NCI-H2227 (cell line): ENCODE data around the gene ERAS.
A peak's percentile ranks its signal among the peaks of the same experiment; 100 is the strongest.
"Not testable (repeated sequence)": the region's sequence is repeated elsewhere in the genome, so short reads cannot be mapped to it uniquely, and the experiment has no call there.

Source experiments
- DNase-seq: peaks from one replicate; lab custom pipeline; 2025; ENCODE audit not compliant: unreplicated experiment; lab: John Stamatoyannopoulos, UW

Gene ERAS

GRCh38 chrX:48794911-48795515 lies 31.3 kb upstream of the ERAS start:
- DNase-seq: no peak

DNA sequence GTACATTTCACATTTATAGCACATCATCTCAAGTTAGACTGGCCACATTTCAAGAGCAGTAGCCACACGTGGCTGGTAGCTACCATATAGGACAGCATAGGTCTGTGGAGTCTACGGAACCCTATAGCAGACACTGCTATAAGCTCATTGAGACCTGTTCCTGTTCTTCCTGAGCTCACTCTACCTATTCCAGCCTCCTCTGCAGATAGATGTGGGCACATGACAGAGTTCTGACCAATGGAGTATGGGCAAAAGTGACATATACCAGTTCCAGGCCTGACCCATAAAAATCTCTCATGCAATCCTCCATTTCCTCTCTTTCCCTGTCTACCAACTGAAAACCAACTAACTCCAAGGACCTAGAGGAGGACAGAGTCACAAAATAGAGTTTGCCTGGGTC lies 28.0 kb upstream of the ERAS start:
- DNase-seq: no peak

- no peak for DNase-seq
These were observed 25.6 kb upstream of the ERAS start for GRCh38 chrX:48800574-48801279.

- peak; percentile 100 for DNase-seq
These were observed 24.8 kb upstream of the ERAS start, which contains the start of gene HDAC6 for GRCh38 chrX:48801280-48802088. TSS of gene HDAC6 (plus strand) at chrX:48802067. CDS start at chrX:48802693, 626 bp downstream.

DNA sequence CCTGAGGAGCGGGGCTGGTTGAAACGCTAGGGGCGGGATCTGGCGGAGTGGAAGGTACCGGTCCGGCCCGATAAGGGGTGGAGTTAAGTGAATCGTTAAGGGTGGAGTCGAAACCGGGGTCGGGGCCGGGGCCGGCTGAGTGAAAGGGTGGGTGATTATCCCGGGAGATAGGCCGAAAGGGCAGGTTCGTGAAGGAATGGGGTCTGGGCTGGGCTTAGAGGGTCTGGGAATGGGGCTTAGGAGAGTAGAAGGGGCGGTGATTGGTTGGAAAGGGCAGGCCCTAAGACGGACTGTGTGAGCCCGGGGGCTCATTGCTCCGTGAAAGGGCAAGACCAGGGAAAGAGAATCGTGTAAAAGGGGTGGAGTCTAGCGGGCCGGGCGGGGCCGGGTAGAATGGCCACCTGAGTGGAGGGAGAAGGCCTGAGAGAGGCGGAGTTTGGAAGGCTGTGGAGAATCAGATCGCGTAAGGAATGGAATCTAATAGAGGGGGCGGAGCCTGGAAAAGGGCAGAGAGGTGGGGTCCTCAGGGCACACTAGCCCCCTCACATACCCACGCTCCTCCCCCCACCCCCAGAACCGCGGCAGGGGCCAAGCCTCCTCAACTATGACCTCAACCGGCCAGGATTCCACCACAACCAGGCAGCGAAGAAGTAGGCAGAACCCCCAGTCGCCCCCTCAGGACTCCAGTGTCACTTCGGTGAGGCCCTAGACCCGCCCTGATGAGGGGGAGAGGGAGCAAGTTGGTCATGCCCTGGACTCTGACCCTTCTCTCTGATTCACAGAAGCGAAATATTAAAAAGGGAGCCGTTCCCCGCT lies 24.0 kb upstream of the ERAS start:
- peak; percentile 94 for DNase-seq

GRCh38 chrX:48802905-48803200 lies 23.5 kb upstream of the ERAS start:
- no peak for DNase-seq

DNA sequence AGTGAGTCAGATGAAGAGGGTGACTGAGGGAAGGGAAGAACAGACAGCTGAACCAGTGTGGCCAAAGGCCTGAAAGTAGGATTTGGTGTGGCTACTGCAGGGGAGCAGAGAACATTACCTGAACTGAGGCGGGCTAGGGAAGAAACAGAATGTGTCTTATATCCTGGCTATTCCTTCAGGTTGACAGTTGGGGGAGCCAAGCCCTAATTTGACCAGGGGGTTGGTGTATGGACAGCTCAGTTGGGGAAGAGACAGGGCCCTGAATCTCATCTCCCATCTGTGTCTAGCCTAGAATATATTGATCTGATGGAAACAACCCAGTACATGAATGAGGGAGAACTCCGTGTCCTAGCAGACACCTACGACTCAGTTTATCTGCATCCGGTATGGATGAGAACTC lies 20.2 kb upstream of the ERAS start:
- DNase-seq: no peak

- DNase-seq: no peak
These were observed 12.7 kb upstream of the ERAS start for GRCh38 chrX:48813644-48814043.

DNA sequence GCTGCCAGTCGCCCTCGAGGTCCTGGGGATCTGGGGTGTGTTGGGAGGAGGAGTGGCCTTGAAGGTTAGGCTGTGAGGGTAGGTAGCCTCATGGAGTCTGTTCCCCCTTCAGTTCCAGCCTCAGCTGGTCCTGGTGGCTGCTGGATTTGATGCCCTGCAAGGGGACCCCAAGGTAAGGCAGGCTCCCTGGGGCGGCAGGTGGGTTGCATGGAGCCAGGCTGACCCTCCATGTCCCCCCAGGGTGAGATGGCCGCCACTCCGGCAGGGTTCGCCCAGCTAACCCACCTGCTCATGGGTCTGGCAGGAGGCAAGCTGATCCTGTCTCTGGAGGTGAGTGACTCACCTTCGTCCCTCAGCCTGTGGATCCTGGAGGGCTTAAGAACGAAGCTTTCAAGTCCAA lies 11.6 kb upstream of the ERAS start:
- no peak for DNase-seq

DNA sequence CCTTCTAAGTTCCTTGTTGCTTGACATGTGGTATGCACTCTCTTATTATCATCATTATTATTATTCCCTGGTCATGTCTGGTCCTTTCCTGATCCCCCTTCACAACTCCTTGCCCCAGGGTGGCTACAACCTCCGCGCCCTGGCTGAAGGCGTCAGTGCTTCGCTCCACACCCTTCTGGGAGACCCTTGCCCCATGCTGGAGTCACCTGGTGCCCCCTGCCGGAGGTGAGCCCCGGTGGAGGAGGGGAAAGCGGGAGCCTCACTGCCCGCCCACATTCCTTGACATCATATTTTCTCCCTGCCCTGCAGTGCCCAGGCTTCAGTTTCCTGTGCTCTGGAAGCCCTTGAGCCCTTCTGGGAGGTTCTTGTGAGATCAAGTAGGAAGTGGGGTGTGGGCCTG lies 11.0 kb upstream of the ERAS start:
- DNase-seq: no peak

- DNase-seq: no peak
These were observed 10.1 kb upstream of the ERAS start for GRCh38 chrX:48816014-48816810.

GRCh38 chrX:48818098-48818497 lies 8.2 kb upstream of the ERAS start:
- no peak for DNase-seq

GRCh38 chrX:48818866-48819265 lies 7.4 kb upstream of the ERAS start:
- DNase-seq: no peak

DNA sequence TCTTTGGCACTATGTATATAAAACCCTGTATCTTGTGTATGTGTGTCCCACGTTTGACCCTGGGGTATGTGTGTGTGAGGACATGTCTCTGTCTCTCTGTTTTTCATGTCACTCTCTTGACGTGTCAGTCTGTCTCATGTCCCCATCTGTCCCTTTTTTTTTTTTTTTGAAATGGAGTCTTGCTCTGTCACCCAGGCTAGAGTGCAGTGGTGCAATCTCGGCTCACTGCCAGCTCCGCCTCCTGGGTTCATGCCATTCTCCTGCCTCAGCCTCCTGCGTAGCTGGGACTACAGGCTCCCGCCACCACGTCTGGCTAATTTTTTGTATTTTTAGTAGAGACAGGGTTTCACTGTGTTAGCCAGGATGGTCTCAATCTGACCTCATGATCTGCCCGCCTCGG lies 6.9 kb upstream of the ERAS start:
- DNase-seq: not testable (repeated sequence)

- no peak for DNase-seq
These were observed 3.3 kb upstream of the ERAS start for GRCh38 chrX:48823053-48823452.

DNA sequence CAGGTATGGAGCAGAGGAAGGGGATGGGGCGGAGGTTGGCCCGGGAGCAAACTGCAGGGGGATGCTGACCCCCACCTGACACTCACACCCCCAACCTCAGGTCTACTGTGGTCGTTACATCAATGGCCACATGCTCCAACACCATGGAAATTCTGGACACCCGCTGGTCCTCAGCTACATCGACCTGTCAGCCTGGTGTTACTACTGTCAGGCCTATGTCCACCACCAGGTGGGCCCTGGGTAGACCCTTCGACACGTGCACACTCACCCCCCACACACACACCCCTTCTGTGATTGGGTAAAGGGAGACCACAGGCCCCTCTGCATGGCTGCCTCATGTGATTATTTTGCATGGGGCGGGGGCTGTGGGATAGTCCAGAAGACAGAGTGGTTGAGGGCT lies 2.2 kb upstream of the ERAS start:
- DNase-seq: no peak

DNA sequence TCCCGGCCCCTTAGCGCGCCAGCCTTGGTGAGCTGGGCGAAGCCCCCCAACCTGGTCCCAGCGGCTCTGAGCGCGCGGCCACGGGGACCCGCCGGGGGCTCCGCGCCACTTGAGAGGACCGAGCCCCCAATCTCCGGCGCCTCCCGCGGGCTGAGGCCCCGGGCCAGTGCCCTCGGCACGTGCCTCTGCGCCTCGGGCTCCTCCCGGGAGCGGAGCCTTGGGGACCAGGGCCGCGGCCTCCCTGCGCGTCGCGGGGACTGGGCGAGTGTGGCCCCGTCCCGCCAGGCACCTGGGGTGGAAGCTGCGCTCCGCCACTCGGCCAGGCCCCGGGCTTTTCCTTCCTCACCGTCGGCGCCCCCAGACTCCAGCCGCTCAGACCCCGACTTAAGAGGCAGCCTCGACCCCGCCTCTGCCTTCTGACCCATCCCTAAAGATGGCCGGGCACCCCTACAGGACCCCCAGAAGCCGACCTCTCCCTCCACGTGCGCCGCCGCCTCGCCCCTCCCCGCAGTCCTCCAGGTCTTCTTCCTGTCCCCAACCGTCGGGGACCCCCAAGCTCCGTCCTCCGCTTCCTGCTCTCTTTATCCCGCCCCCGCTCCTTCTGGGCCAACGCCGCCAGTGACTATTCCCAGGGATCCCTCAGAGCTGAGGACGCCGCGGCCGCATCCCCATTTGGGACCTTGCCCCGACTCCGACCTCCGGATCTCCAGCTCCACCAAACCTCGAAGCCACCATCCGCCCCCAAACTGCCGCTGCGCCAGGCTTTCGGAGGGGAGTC lies 752 bp downstream of the ERAS start:
- DNase-seq: no peak

DNA sequence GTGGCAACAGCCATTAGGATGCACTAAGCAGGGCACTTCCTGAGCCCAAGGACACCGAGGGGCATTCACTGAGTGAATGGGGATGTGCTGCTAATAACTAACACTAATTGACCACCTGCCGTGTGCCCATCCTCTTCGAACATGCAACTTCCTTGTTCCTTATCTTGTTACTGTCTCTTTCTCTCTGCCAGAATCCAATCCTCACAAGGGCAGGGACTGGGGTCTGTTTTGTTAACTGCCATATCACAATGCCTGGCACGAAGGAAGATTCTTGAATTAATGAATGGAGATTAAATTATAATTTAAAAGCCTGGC lies 1.3 kb downstream of the ERAS start:
- no peak for DNase-seq

DNA sequence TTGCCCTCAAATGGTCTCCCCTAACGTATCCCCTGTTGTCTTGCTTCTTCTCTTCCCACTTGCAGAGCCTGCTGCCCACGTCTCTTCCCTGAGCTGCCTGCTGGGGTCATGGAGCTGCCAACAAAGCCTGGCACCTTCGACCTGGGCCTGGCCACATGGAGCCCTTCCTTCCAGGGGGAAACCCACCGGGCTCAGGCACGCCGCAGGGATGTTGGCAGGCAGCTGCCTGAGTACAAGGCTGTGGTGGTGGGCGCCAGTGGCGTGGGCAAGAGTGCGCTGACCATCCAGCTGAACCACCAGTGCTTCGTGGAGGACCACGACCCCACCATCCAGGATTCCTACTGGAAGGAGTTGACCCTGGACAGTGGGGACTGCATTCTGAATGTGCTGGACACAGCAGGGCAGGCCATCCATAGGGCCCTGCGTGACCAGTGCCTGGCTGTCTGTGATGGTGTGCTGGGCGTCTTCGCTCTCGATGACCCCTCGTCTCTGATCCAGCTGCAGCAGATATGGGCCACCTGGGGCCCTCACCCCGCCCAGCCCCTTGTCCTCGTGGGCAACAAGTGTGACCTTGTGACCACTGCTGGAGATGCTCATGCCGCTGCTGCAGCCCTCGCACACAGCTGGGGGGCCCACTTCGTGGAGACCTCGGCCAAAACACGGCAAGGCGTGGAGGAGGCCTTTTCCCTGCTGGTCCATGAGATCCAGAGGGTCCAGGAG lies 2.9 kb downstream of the ERAS start:
- DNase-seq: no peak
